ENCODE results near the gene VIPR2.
"Not testable (repeated sequence)": the region's sequence is repeated elsewhere in the genome, so short reads cannot be mapped to it uniquely, and the experiment has no call there.

The VIPR2 gene

DNA sequence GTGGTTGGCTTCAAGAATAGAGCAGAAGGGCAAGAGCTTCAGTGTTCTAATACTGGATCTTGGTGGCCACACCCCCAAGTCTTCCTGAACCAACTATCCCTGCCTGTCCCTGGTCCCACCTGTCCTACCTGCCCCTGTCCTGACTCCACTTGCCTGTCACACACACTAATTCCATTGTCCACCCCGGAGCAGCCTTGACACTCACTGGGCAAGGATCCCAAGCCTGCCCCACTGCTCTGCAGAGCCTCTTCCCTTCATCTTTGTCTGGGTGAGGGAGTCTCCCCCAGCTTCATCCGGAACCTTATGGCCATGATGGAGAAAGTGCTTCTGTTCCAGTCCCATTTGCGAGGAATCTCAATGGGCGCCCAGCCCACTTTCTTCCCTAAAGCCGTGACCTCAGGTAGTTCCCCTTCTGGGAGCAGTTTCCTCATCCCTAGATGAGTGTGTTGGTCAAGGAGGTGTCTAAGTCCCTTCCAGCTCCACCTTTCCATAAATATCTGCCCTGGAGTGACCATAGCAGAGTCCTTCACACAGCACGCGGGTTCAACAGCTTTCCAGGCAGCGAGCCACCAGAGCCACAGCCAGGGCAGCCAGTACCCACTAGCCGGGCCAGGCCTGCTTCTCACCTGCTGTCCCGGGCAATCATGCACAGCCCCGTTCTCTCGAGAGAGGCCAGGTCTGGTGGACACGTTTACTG is 61.5 kb downstream of the VIPR2 start:
- TF ChIP-seq, protein P1, sequence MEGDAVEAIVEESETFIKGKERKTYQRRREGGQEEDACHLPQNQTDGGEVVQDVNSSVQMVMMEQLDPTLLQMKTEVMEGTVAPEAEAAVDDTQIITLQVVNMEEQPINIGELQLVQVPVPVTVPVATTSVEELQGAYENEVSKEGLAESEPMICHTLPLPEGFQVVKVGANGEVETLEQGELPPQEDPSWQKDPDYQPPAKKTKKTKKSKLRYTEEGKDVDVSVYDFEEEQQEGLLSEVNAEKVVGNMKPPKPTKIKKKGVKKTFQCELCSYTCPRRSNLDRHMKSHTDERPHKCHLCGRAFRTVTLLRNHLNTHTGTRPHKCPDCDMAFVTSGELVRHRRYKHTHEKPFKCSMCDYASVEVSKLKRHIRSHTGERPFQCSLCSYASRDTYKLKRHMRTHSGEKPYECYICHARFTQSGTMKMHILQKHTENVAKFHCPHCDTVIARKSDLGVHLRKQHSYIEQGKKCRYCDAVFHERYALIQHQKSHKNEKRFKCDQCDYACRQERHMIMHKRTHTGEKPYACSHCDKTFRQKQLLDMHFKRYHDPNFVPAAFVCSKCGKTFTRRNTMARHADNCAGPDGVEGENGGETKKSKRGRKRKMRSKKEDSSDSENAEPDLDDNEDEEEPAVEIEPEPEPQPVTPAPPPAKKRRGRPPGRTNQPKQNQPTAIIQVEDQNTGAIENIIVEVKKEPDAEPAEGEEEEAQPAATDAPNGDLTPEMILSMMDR (conservative IDR thresholded peaks at IDR 0.05; ENCODE audit: low read length): no peak
- DNase-seq (ENCODE audit: low read depth): no peak

GRCh38 chr7:159082075-159082474 is 62.6 kb downstream of the VIPR2 start:
- DNase-seq (ENCODE audit: low read depth); H3K4me3 ChIP-seq (ENCODE audit: low read length): not testable (repeated sequence)

More for the DNA sequence above, 61.5 kb downstream of the VIPR2 start:
- no peak overlapping the region for H3K4me3 ChIP-seq (ENCODE audit: low read length)

- TF ChIP-seq, protein P1 (conservative IDR thresholded peaks at IDR 0.05; ENCODE audit: low read length): no peak
- no peak overlapping the region for H3K4me3 ChIP-seq (ENCODE audit: low read length)
- DNase-seq (ENCODE audit: low read depth): no peak
These were observed 65.8 kb downstream of the VIPR2 start for GRCh38 chr7:159078911-159079270.

DNA sequence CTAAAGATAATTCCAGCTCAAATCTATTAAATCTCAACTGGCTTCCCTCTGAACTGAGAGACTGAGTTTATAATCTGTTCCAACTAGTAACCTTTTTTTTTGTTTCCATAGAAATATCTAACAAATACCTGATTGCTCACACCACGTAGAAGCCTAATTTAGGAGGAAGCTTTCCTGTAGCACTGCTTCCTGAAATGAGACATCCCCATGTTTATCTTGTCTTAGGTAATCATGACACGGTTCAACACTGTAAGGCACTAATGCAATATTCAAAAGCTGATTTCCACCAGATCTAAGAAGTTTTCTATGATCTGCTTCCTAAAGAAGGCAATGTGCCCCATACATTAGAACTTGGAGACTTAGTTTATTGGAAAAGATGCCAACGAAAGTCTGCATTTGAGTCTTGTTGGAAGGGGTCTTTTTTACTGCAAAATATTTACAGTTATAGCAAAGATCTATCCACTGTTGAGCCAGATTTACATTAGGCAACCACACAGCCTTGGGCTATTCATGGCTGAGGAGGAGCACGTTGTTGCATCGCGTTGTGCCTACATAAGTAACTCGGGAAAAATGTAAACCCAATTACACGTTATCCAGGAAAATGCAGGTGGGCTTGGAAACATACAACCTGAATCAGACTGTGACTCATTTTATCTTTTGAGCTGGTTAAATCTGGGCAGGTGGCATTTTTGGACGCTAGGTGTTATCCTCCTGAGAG is 66.3 kb downstream of the VIPR2 start:
- TF ChIP-seq, protein P1 (conservative IDR thresholded peaks at IDR 0.05; ENCODE audit: low read length): no peak
- H3K4me3 ChIP-seq (ENCODE audit: low read length): no peak overlapping the region
- DNase-seq (ENCODE audit: low read depth): no peak

GRCh38 chr7:159076333-159076732 is 68.3 kb downstream of the VIPR2 start:
- TF ChIP-seq, protein P1 (conservative IDR thresholded peaks at IDR 0.05; ENCODE audit: low read length): no peak
- no peak for DNase-seq (ENCODE audit: low read depth)
- no peak overlapping the region for H3K4me3 ChIP-seq (ENCODE audit: low read length)

DNA sequence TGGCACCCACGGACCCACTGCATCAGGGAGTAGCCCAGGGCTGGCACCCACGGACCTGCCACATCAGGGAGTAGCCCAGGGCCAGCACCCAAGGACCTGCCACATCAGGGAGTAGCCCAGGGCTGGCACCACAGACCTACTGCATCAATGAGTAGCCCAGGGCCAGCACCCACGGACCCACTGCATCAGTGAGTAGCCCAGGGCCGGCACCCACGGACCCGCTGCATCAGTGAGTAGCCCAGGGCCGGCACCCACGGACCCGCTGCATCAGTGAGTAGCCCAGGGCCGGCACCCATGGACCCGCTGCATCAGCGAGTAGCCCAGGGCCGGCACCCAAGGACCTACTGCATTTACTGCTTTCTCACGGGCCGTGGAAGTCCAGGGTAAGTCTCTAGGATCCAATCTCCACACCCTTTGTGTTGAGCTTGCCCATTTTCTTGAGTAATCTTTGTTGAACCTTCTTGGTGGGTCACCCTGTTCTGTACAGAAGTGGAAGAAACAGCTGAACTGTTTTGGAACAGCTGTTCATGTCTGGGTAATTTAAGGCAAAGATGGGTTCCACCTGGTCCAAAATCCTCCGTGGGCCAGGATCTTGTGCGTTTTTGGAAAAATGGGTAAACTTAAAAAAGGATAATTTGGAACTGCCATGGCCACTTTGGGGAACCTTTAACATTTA is 69.0 kb downstream of the VIPR2 start:
- H3K4me3 ChIP-seq (ENCODE audit: low read length): no peak overlapping the region
- TF ChIP-seq, protein P1 (conservative IDR thresholded peaks at IDR 0.05; ENCODE audit: low read length): no peak

GRCh38 chr7:159071260-159071659 is 73.4 kb downstream of the VIPR2 start:
- no peak overlapping the region for H3K4me3 ChIP-seq (ENCODE audit: low read length)

More for the DNA sequence above, 69.0 kb downstream of the VIPR2 start:
- DNase-seq (ENCODE audit: low read depth): no peak

More at GRCh38 chr7:159071260-159071659, 73.4 kb downstream of the VIPR2 start:
- TF ChIP-seq, protein P1 (conservative IDR thresholded peaks at IDR 0.05; ENCODE audit: low read length): no peak
- no peak for DNase-seq (ENCODE audit: low read depth)

Data from AG10803 (cell line).